Activated CD4-positive, alpha-beta memory T cell treated with anti-CD3 and anti-CD28 coated beads, Interleukin-2, amount 10 ng/mL, durations not matched to agents 7 days and 5 days (primary cell): Measurements from ENCODE around the gene CADM1. TPM values are rescaled to one million over a fixed set of nuclear protein-coding genes. Genes with fewer than 3 reads are reported as not detected.
A peak's percentile ranks its signal among the peaks of the same experiment; 100 is the strongest.

Experiments used
- CTCF ChIA-PET: fragments of 350-600 bp; sonication (Branson Sonifier 250); formaldehyde crosslinking; loops from one replicate; lab custom pipeline; 2021; ENCODE audit warnings: antibody characterized with exemption, inconsistent platforms; lab: Charles Lee
- POLR2A ChIA-PET: fragments of 350-600 bp; sonication (Branson Sonifier 250); formaldehyde crosslinking; loops from one replicate; lab custom pipeline; 2021; ENCODE audit warnings: antibody characterized with exemption; lab: Charles Lee
- DNase-seq: peaks from one replicate; pipeline ENCODE4 v3.0.0-alpha.2; 2020
- H3K27ac Mint-ChIP-seq: one replicate; pipeline ENCODE4 v1.8.0; 2021; ENCODE audit warnings: mild to moderate bottlenecking, mixed read lengths
- H3K27me3 Mint-ChIP-seq: one replicate; pipeline ENCODE4 v1.8.0; 2021; ENCODE audit warnings: mixed read lengths
- H3K36me3 Mint-ChIP-seq: one replicate; pipeline ENCODE4 v1.8.0; 2021; ENCODE audit warnings: low read depth, mixed read lengths
- H3K4me1 Mint-ChIP-seq: one replicate; pipeline ENCODE4 v1.8.0; 2021; ENCODE audit warnings: mixed read lengths
- H3K4me3 Mint-ChIP-seq: one replicate; pipeline ENCODE4 v1.8.0; 2021; ENCODE audit warnings: mild to moderate bottlenecking, mixed read lengths
- H3K9me3 Mint-ChIP-seq: one replicate; pipeline ENCODE4 v1.8.0; 2021; ENCODE audit warnings: mixed read lengths
- total RNA-seq, 2 experiments: library from RNA; stranded (reverse); gene quantifications; one replicate each; pipeline ENCODE4 v1.2.3, GENCODE V29; 2021

CADM1 gene
- total RNA-seq, 2 experiments from 2014 or later: 1.7 to 2.5 TPM

DNA sequence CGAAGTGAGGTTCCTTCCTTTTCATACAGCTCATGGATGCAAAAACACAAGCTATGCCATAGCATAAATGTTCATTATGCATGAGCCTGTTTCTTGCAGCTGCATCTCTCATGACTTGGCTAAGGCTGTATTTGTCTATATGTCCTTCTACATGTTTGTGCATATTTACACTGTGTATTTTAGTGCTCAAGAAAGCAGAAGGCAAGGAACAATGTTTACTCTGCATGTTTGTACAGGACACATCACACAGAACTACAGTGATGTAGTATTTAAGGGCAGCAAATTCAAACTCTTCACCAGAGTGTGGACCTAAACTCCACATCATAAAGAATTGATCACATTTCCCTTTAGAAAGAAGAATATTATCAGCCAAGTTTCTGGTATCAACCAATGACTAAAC is 170.3 kb downstream of the CADM1 start:
- POLR2A ChIA-PET: no interaction called here
- Mint-ChIP-seq H3K27ac (no peak overlapping the region), H3K27me3 (peaks cover 7% of the 10 kb centered on the region), H3K4me1 (no peaks in the 10 kb centered on the region), H3K4me3 (no peak overlapping the region), H3K9me3 (no peaks in the 10 kb centered on the region), H3K36me3 (no peaks in the 10 kb centered on the region)
- CTCF ChIA-PET: interaction anchor here (2.0 kb wide), 1 partner anchor 9 kb away, joined by 11 read pairs; no protein-coding TSS in a partner anchor
- no peak for DNase-seq

GRCh38 chr11:115333121-115333520 is 171.1 kb downstream of the CADM1 start:
- H3K4me3 Mint-ChIP-seq: no peak overlapping the region
- H3K27ac Mint-ChIP-seq: no peak overlapping the region
- H3K36me3 Mint-ChIP-seq: no peaks in the 10 kb centered on the region
- H3K27me3 Mint-ChIP-seq: peaks cover 7% of the 10 kb centered on the region
- no peaks in the 10 kb centered on the region for H3K9me3 Mint-ChIP-seq
- DNase-seq: no peak
- CTCF ChIA-PET: interaction anchor here (2.0 kb wide), 1 partner anchor 9 kb away, joined by 11 read pairs; no protein-coding TSS in a partner anchor
- POLR2A ChIA-PET: no interaction called here
- H3K4me1 Mint-ChIP-seq: no peaks in the 10 kb centered on the region

DNA sequence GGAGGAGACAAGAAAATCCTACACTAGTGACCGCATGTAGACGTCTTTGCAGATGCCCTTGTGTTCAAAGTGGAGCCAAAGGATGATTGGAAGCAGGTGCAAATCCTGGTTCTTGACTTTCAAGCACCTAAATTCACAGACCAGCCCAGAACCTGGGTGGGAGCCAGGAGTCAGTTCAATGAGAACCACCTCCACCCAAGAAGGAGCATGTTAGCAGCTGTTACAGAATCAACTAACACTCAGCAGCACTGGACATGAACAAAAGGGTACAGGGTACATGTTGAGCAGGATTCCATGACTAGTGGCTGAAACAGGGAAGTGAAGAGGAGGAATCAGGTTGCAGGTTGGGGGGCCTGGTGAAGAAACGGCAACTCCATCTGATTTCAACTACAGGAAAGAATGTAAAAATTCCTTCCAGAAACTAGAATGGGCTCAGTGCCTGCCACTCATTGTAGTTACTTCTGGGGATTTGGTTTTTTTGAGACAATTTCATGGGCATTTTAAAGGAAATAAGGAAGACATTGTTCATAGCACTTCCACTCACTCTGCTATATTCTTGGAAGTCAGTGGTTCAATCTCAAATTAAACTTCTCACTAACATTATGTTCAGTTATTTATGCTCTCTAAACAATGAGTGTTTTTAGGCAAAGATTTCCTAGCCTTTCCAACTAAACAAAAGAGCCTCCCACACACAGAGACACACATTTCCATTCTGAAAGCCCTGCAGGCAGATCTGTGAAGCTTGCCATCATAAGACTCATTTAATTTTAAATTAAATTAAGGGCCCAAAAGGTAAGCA is 173.3 kb downstream of the CADM1 start:
- CTCF ChIA-PET: no interaction called here
- H3K9me3 Mint-ChIP-seq: no peaks in the 10 kb centered on the region
- H3K36me3 Mint-ChIP-seq: no peaks in the 10 kb centered on the region
- H3K27me3 Mint-ChIP-seq: peaks cover 1% of the 10 kb centered on the region
- POLR2A ChIA-PET: no interaction called here
- H3K27ac Mint-ChIP-seq: no peak overlapping the region
- no peaks in the 10 kb centered on the region for H3K4me1 Mint-ChIP-seq
- H3K4me3 Mint-ChIP-seq: no peak overlapping the region
- DNase-seq: no peak

- no peak overlapping the region for H3K4me3 Mint-ChIP-seq
- ChIA-PET POLR2A (no interaction called here), CTCF (no interaction called here)
- H3K27me3 Mint-ChIP-seq: peaks cover 5% of the 10 kb centered on the region
- no peaks in the 10 kb centered on the region for H3K4me1 Mint-ChIP-seq
- no peaks in the 10 kb centered on the region for H3K36me3 Mint-ChIP-seq
- no peak overlapping the region for H3K27ac Mint-ChIP-seq
- H3K9me3 Mint-ChIP-seq: no peaks in the 10 kb centered on the region
- DNase-seq: no peak
Observed at GRCh38 chr11:115326526-115326925, 177.7 kb downstream of the CADM1 start.

DNA sequence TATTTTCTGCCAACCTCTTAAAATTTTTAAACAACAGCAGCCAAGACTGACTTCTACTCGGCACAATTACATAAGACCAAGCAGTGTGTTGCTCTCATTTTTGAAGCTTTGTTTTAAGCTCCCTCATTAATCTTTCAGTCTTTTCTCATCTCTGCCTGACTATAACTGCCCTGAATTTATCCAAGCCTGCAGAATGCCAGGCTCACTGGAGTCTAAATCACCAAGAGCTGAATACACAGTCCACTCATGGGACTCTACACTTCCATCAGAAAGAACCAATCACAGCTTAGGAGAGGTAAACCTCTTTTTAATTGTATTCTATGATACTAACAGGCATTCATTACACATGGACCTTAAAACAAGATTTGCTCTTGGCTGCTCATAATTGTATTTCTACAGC is 178.7 kb downstream of the CADM1 start:
- ChIA-PET POLR2A (no interaction called here), CTCF (interaction anchor here (1.0 to 1.2 kb wide), 2 partner anchors 16 to 103 kb away, joined by 3 read pairs; no protein-coding TSS in a partner anchor)

DNA sequence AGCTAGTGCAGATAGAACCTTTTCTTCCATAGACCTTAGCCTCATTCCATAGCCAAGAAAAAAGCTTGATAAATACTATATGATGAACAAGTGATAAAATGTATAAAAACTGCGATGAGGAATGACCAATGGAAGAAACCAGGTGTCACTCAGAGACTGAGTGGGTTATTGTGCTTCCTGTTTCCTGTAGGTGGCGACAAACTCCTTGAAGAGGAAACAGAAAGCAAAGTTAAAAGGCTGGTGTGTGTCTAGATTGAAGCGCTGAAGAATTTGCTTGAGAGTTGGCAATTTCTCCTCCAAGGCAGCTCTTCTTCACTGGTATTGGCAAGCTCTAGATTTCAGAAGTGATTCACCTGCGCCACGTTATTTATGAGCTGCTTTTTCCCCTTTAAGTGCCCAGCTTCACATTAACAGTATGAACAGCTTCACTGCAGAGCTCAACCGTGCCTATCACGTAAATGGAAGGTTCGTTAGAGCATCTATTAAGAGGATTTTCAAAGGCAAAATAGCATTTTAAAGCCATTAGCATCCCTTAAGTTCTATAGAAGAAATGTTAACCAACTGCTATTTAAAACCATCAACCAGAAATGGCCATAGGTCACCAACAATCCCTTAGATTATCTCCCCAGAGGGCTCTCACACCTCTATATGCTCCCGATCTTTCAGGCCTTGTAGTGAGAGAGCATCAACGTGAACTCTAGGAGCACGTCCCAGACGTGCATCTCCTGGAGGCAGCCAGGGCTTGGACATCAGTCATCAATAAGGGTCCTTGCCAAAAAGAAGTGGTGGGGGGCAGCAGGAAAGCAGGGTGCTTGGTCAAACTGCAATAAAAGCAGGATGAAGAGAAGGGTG is 179.4 kb downstream of the CADM1 start:
- POLR2A ChIA-PET: no interaction called here
- CTCF ChIA-PET: interaction anchor here (0.8 to 1.4 kb wide), 8 partner anchors 8 to 103 kb away, joined by 3 to 11 read pairs (median 3); no protein-coding TSS in a partner anchor
- H3K36me3 Mint-ChIP-seq: no peaks in the 10 kb centered on the region
- no peaks in the 10 kb centered on the region for H3K4me1 Mint-ChIP-seq
- no peak overlapping the region for H3K27ac Mint-ChIP-seq
- H3K4me3 Mint-ChIP-seq: no peak overlapping the region
- DNase-seq: peak; percentile 25
- no peaks in the 10 kb centered on the region for H3K9me3 Mint-ChIP-seq
- H3K27me3 Mint-ChIP-seq: peaks cover 5% of the 10 kb centered on the region

More for the DNA sequence above, 178.7 kb downstream of the CADM1 start:
- DNase-seq: no peak
- H3K36me3 Mint-ChIP-seq: no peaks in the 10 kb centered on the region
- H3K4me1 Mint-ChIP-seq: no peaks in the 10 kb centered on the region
- no peaks in the 10 kb centered on the region for H3K9me3 Mint-ChIP-seq
- H3K4me3 Mint-ChIP-seq: no peak overlapping the region
- no peak overlapping the region for H3K27ac Mint-ChIP-seq
- H3K27me3 Mint-ChIP-seq: peaks cover 5% of the 10 kb centered on the region

DNA sequence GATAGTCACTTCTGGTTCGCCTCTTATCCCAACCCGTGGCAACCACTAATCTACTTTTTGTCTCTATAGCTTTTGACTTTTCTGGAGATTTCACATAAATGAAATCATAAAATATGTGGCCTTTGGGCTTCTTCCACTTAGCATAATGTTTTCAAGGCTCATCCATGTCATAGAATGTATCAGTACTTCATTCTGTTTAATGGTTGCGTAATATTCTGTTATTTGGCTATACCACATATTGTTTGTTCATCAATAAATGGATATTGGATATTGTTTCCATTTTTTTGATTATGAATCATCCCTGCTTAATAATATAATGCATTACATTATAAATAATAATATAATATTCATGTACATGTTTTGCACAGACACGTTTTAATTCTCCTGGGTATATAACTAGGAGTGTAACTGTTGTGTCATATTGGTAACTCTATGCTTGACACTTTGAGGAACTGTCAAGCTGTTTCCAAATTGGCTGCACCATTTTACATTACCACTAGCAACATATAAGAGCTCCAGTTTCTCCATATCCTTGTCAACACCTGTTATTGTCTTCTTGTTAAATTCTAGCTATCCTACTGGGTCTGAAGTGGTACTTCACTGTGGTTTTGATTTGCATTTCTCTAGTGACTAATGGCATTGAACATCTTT is 181.5 kb downstream of the CADM1 start:
- Mint-ChIP-seq H3K4me3 (no peak overlapping the region), H3K27ac (no peak overlapping the region), H3K9me3 (no peaks in the 10 kb centered on the region), H3K36me3 (no peaks in the 10 kb centered on the region), H3K27me3 (peaks cover 5% of the 10 kb centered on the region), H3K4me1 (no peaks in the 10 kb centered on the region)
- CTCF ChIA-PET: no interaction called here
- no peak for DNase-seq
- POLR2A ChIA-PET: no interaction called here

- DNase-seq: no peak
- H3K4me3 Mint-ChIP-seq: no peak overlapping the region
- CTCF ChIA-PET: no interaction called here
- no peak overlapping the region for H3K27ac Mint-ChIP-seq
- H3K9me3 Mint-ChIP-seq: no peaks in the 10 kb centered on the region
- no peaks in the 10 kb centered on the region for H3K36me3 Mint-ChIP-seq
- H3K4me1 Mint-ChIP-seq: no peaks in the 10 kb centered on the region
- POLR2A ChIA-PET: no interaction called here
- peaks cover 5% of the 10 kb centered on the region for H3K27me3 Mint-ChIP-seq
Observed at GRCh38 chr11:115321605-115322289, 182.5 kb downstream of the CADM1 start.

- ChIA-PET CTCF (interaction anchor here (0.7 kb wide), 1 partner anchor 12 kb away, joined by 3 read pairs; no protein-coding TSS in a partner anchor), POLR2A (no interaction called here)
- no peak for DNase-seq
- Mint-ChIP-seq H3K9me3 (no peaks in the 10 kb centered on the region), H3K36me3 (no peaks in the 10 kb centered on the region), H3K4me1 (no peaks in the 10 kb centered on the region), H3K4me3 (no peak overlapping the region), H3K27ac (no peak overlapping the region), H3K27me3 (peaks cover 4% of the 10 kb centered on the region)
Observed at GRCh38 chr11:115317277-115318185, 186.7 kb downstream of the CADM1 start.

GRCh38 chr11:115316696-115317095 is 187.5 kb downstream of the CADM1 start:
- Mint-ChIP-seq H3K27me3 (peaks cover 3% of the 10 kb centered on the region), H3K4me1 (no peaks in the 10 kb centered on the region), H3K9me3 (no peaks in the 10 kb centered on the region), H3K27ac (no peak overlapping the region), H3K36me3 (no peaks in the 10 kb centered on the region), H3K4me3 (no peak overlapping the region)
- POLR2A ChIA-PET: no interaction called here
- CTCF ChIA-PET: no interaction called here
- no peak for DNase-seq

- no peaks in the 10 kb centered on the region for H3K4me1 Mint-ChIP-seq
- H3K4me3 Mint-ChIP-seq: no peak overlapping the region
- H3K9me3 Mint-ChIP-seq: no peaks in the 10 kb centered on the region
- no peak for DNase-seq
- H3K27ac Mint-ChIP-seq: no peak overlapping the region
- H3K27me3 Mint-ChIP-seq: no peaks in the 10 kb centered on the region
- no peaks in the 10 kb centered on the region for H3K36me3 Mint-ChIP-seq
- ChIA-PET POLR2A (no interaction called here), CTCF (no interaction called here)
Observed at GRCh38 chr11:115314330-115314920, 189.8 kb downstream of the CADM1 start.
